ENCODE data around the gene TRAK1.

TRAK1 gene

GRCh38 chr3:42225486-42226363 is 134.6 kb downstream of the TRAK1 start:
- TF ChIP-seq CTCF (IDR thresholded peaks at IDR 0.05; ENCODE audit: insufficient read depth, low read depth, low read length, missing control alignments), result no peak
- DNase-seq (ENCODE audit: low read depth), result no peak

GRCh38 chr3:42226470-42227425 is 135.6 kb downstream of the TRAK1 start:
- H3K4me3 ChIP-seq (ENCODE audit: low read length), result no peak overlapping the region
- TF ChIP-seq CTCF (IDR thresholded peaks at IDR 0.05; ENCODE audit: insufficient read depth, low read depth, low read length, missing control alignments), result no peak
- peak; percentile 29 for DNase-seq (ENCODE audit: low read depth)

More at GRCh38 chr3:42225486-42226363, 134.6 kb downstream of the TRAK1 start:
- H3K4me3 ChIP-seq (ENCODE audit: low read length), result no peak overlapping the region

GRCh38 chr3:42228796-42229195 is 137.6 kb downstream of the TRAK1 start:
- peak; percentile 31 for DNase-seq (ENCODE audit: low read depth)
- H3K4me3 ChIP-seq (ENCODE audit: low read length), result no peak overlapping the region
- peak; percentile 46 for TF ChIP-seq CTCF (IDR thresholded peaks at IDR 0.05; ENCODE audit: insufficient read depth, low read depth, low read length, missing control alignments)

- DNase-seq (ENCODE audit: low read depth), result no peak
- no peak overlapping the region for H3K4me3 ChIP-seq (ENCODE audit: low read length)
- TF ChIP-seq CTCF (IDR thresholded peaks at IDR 0.05; ENCODE audit: insufficient read depth, low read depth, low read length, missing control alignments), result no peak
Observed at GRCh38 chr3:42229266-42229941, 138.2 kb downstream of the TRAK1 start.

- peak; percentile 69 for TF ChIP-seq CTCF (IDR thresholded peaks at IDR 0.05; ENCODE audit: insufficient read depth, low read depth, low read length, missing control alignments)
- peak; percentile 60 for DNase-seq (ENCODE audit: low read depth)
- no peak overlapping the region for H3K4me3 ChIP-seq (ENCODE audit: low read length)
Observed at GRCh38 chr3:42229942-42230688, 139.0 kb downstream of the TRAK1 start.

GRCh38 chr3:42230860-42231259 is 139.7 kb downstream of the TRAK1 start:
- TF ChIP-seq CTCF (IDR thresholded peaks at IDR 0.05; ENCODE audit: insufficient read depth, low read depth, low read length, missing control alignments), result no peak
- DNase-seq (ENCODE audit: low read depth), result no peak
- H3K4me3 ChIP-seq (ENCODE audit: low read length), result no peak overlapping the region

Measured in epithelial cell of esophagus (primary cell).